ENCODE results near the gene FETUB. TPM values are rescaled to one million over a fixed set of nuclear protein-coding genes. Genes with fewer than 3 reads are reported as not detected.

The FETUB gene
- total and polyA plus RNA-seq, 7 donors, result 0.46 TPM; not detected in 6

DNA sequence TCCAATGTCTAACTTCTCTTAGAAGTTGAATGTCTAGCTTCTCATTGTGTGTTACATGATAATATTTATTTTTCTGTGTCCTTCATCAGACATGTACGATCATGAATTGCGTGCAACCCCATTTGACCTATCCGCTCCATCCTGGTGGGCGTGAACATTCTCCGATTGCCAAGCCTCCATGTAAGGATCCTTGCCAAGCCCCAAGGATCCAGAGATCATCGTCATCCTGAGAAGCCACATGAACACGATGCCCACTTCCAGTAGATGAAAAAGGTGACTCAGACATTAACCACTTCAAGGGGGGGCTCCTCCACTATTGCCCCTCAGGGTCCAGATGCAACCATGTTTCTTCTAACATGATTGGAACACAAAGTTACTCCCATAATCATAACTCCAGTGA, 51.5 kb downstream of the FETUB start:
- H3K27me3 ChIP-seq, result no peaks in the 10 kb centered on the region
- DNase-seq, result no peak
- TF ChIP-seq POLR2AphosphoS5 (IDR thresholded peaks at IDR 0.05) (no peak), EP300 (IDR thresholded peaks at IDR 0.05) (no peak), POLR2A (IDR thresholded peaks at IDR 0.05) (no peak)
- TF ChIP-seq, protein P1, sequence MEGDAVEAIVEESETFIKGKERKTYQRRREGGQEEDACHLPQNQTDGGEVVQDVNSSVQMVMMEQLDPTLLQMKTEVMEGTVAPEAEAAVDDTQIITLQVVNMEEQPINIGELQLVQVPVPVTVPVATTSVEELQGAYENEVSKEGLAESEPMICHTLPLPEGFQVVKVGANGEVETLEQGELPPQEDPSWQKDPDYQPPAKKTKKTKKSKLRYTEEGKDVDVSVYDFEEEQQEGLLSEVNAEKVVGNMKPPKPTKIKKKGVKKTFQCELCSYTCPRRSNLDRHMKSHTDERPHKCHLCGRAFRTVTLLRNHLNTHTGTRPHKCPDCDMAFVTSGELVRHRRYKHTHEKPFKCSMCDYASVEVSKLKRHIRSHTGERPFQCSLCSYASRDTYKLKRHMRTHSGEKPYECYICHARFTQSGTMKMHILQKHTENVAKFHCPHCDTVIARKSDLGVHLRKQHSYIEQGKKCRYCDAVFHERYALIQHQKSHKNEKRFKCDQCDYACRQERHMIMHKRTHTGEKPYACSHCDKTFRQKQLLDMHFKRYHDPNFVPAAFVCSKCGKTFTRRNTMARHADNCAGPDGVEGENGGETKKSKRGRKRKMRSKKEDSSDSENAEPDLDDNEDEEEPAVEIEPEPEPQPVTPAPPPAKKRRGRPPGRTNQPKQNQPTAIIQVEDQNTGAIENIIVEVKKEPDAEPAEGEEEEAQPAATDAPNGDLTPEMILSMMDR (IDR thresholded peaks at IDR 0.05), result no peak
- WGBS, 2 donors, result 93 to 94% methylated on average over 7 of the region's 7 CpGs
- H3K27ac ChIP-seq, result no peak overlapping the region
- no peaks in the 10 kb centered on the region for H3K9me3 ChIP-seq
- no peaks in the 10 kb centered on the region for H3K36me3 ChIP-seq
- intact Hi-C loops (cut with DNase I), result no loop called here
- no peaks in the 10 kb centered on the region for H3K4me1 ChIP-seq
- H3K4me3 ChIP-seq, result no peak overlapping the region

DNA sequence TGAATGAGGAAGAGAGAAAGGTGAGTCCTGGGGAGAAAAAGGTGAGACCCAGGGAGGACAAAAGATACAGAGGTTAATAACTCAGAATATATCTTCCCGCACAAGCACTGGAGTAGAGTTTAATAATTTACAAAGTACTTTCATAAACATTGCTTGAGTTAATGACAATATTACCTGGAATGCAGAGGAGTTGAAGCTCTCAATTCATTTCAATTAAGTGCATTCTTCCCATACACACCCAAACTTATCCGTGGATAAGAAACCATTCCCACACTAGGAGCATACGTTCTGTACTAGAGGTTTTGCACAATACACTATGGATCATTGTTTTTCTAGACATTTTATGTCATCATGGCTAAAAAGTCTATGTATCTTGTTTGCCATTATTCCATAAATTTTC, 53.6 kb downstream of the FETUB start:
- 57 to 80% methylated on average over 3 of the region's 3 CpGs for WGBS, 2 donors
- no peaks in the 10 kb centered on the region for H3K4me1 ChIP-seq
- no peaks in the 10 kb centered on the region for H3K9me3 ChIP-seq
- no peak overlapping the region for H3K4me3 ChIP-seq
- TF ChIP-seq POLR2A (IDR thresholded peaks at IDR 0.05) (no peak), EP300 (IDR thresholded peaks at IDR 0.05) (no peak), POLR2AphosphoS5 (IDR thresholded peaks at IDR 0.05) (no peak)
- TF ChIP-seq, protein P1 (IDR thresholded peaks at IDR 0.05), result no peak
- H3K27ac ChIP-seq, result no peak overlapping the region
- no peaks in the 10 kb centered on the region for H3K27me3 ChIP-seq
- intact Hi-C loops (cut with DNase I), result no loop called here
- no peaks in the 10 kb centered on the region for H3K36me3 ChIP-seq
- DNase-seq, result no peak

DNA sequence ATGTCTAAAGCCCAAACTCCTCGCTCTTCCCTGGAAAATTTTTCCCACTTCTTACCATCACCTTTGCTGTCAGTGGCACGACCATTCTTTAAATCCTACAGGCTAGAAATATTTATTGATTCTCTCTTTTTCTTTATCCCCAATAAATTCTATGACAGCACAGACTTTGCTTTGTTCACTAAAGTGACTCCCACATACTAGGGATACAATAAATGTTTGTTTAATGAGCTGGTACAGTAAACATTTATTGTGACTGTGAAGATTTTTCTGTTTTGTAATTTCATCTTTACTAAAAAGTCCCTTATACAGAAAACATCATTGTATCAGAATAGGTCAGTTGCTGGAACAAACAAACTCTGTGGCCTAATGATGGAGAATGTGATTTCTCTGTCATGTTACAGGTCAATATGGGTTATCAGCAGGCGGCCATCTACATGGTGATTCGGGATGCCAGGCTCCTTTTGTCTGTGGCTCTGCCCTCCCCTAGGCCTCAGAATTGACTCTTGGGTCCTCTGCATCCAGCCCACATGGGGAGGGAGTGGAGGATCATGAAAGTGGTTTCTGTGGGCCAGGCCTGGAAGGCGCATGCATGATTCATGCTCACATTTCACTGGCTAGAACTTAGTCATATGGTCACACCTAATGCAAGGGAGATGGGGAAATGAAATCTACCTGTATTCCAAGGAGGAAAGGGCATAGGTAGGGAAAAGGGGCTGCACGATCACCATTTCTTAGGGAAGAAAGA, 54.3 kb downstream of the FETUB start:
- Histone ChIP-seq H3K36me3 (no peaks in the 10 kb centered on the region), H3K27ac (no peak overlapping the region), H3K4me3 (no peak overlapping the region), H3K27me3 (no peaks in the 10 kb centered on the region), H3K4me1 (no peaks in the 10 kb centered on the region), H3K9me3 (no peaks in the 10 kb centered on the region)
- intact Hi-C loops (cut with DNase I), result no loop called here
- WGBS, 2 donors, result 81 to 87% methylated on average over 6 of the region's 6 CpGs
- no peak for DNase-seq
- no peak for TF ChIP-seq EP300 (IDR thresholded peaks at IDR 0.05)
- TF ChIP-seq POLR2AphosphoS5 (IDR thresholded peaks at IDR 0.05), result no peak
- TF ChIP-seq POLR2A (IDR thresholded peaks at IDR 0.05), result no peak

DNA sequence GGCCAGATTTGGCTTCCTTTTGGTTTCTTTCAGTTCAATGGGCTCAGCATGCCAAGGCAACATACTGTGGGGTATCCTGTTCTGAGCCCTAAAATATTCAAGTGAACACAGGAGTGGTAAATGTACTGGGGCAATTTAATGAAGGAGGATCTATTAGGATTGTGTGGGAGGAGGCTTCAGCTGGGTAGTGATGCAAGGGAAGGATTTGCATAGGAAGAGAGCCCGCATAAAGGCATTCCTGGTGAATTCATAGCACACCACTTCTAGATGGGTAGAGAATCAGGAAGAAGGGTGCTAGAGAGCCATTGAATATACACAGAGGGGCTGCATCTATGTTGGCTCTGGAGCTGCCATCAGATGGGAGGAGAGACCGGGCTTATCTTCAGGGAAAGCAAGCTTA, 56.3 kb downstream of the FETUB start:
- 94 to 95% methylated on average over 2 of the region's 2 CpGs for WGBS, 2 donors

DNA sequence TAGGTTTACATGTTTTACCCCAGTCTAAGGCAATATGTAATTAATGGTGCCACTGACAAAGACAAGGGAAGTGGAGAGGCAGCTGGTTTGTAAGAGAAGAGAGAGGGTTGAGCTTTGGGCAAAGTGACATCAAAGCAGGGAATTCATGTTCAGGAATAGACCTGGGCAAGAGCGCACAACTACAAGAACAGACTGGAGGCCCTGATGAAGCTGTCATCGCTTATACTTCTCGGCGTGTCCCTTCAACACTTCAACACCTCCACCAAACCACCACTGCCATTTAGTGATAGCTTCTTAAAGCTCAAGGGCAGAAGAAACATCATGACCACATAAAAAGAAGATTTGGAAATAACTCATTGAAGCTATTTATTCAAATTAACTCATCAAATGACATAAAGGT, 57.3 kb downstream of the FETUB start:
- no peaks in the 10 kb centered on the region for H3K9me3 ChIP-seq
- no peak for DNase-seq
- H3K27me3 ChIP-seq, result no peaks in the 10 kb centered on the region
- no peak overlapping the region for H3K27ac ChIP-seq
- no peaks in the 10 kb centered on the region for H3K36me3 ChIP-seq
- TF ChIP-seq, protein P1 (IDR thresholded peaks at IDR 0.05), result no peak
- TF ChIP-seq EP300 (IDR thresholded peaks at IDR 0.05), result no peak
- no peak overlapping the region for H3K4me3 ChIP-seq
- 82 to 96% methylated on average over 4 of the region's 4 CpGs for WGBS, 2 donors
- intact Hi-C loops (cut with DNase I), result no loop called here
- H3K4me1 ChIP-seq, result no peaks in the 10 kb centered on the region

More for the DNA sequence above, 56.3 kb downstream of the FETUB start:
- intact Hi-C loops (cut with DNase I), result no loop called here
- no peak for TF ChIP-seq POLR2A (IDR thresholded peaks at IDR 0.05)
- TF ChIP-seq, protein P1 (IDR thresholded peaks at IDR 0.05), result no peak
- Histone ChIP-seq H3K4me1 (no peaks in the 10 kb centered on the region), H3K36me3 (no peaks in the 10 kb centered on the region), H3K27ac (no peak overlapping the region), H3K9me3 (no peaks in the 10 kb centered on the region), H3K4me3 (no peak overlapping the region), H3K27me3 (no peaks in the 10 kb centered on the region)
- no peak for DNase-seq

All from sigmoid colon (tissue), 7 donors.